ENCODE measurements around the gene MRAP2. TPM values are rescaled to one million over a fixed set of nuclear protein-coding genes. Genes with fewer than 3 reads are reported as not detected.

The MRAP2 gene
- total and polyA plus RNA-seq, 8 donors, result 0.76 to 10.9 (median 5.8) TPM

DNA sequence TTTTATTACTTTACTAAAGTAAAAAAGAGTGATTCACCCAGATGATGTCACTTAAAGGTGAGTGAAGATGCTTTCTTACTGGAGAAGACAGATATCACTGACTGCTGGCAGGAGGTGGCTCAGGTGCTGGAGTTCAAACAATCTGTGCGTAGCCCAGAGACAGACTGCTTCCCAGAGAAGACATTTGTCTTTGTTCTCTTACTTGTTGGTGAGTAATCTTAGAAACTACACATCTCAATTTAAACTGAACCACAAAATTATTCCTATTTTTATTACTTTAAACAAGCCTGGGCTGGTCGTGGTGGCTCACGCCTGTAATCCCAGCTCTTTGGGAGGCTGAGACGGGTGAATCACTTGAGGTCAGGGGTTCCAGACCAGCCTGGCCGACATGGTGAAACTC is 101.7 kb downstream of the MRAP2 start:
- intact Hi-C loops (cut with DNase I), result no loop called here
- H3K27me3 ChIP-seq, result no peaks in the 10 kb centered on the region

DNA sequence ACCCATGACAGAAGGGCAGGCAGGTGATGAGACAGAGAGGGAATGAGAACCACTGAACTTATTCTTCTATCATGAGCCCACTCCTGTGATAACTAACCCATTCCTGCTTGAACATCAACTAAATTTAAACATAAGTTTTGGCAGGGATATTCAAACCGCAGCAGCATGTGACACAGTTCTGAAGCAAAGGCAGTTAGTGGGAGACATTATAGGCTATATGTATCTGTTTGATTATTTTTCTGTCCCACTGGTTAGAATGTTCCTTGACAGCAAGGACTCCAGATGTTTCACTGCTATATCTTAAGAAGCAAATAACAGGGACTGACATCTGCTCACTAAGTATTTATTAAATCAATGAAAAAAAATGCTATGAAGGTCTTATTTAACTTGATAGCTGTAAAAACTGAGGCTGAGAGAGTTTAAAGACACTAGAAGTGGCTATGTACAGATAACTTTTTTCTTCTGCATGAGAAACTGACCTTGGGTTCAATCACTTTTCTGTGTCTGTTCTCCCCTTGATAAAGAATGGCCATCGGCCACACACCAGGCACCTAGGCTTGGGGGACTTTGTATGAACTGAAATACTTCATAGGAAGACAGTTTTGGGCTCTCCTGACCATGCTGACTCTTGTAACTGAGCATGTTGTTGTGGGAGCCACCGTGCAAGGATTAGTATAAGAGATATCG is 102.9 kb downstream of the MRAP2 start:
- intact Hi-C loops (cut with DNase I), result no loop called here
- ATAC-seq, result no peak

More for the DNA sequence above, 101.7 kb downstream of the MRAP2 start:
- Histone ChIP-seq H3K36me3 (peaks cover 0 to 38% of the 10 kb centered on the region in 2 donors), H3K27ac (no peak overlapping the region), H3K4me1 (no peaks in the 10 kb centered on the region), H3K9me3 (peaks cover 0 to 12% of the 10 kb centered on the region in 2 donors), H3K4me3 (no peak overlapping the region)
- TF ChIP-seq, protein P1, sequence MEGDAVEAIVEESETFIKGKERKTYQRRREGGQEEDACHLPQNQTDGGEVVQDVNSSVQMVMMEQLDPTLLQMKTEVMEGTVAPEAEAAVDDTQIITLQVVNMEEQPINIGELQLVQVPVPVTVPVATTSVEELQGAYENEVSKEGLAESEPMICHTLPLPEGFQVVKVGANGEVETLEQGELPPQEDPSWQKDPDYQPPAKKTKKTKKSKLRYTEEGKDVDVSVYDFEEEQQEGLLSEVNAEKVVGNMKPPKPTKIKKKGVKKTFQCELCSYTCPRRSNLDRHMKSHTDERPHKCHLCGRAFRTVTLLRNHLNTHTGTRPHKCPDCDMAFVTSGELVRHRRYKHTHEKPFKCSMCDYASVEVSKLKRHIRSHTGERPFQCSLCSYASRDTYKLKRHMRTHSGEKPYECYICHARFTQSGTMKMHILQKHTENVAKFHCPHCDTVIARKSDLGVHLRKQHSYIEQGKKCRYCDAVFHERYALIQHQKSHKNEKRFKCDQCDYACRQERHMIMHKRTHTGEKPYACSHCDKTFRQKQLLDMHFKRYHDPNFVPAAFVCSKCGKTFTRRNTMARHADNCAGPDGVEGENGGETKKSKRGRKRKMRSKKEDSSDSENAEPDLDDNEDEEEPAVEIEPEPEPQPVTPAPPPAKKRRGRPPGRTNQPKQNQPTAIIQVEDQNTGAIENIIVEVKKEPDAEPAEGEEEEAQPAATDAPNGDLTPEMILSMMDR (IDR thresholded peaks at IDR 0.05), result no peak
- DNase-seq (no peak), ATAC-seq (no peak)

DNA sequence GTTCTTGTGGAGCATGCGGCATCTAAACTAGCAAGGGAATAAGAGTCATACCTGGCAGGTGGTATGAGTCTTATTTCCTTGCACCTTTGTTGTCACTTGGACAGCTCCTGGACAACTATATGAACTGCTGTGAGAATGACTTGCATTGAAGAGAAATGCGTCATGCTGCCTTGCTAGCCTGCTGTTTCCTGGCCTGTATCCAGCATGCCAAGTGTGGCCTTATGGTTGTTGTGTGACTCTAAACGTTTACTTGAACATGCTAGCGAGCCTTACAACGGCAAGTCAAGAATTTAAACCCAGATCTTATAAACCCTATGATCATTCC is 103.4 kb downstream of the MRAP2 start:
- intact Hi-C loops (cut with DNase I), result no loop called here
- ATAC-seq (no peak), DNase-seq (peak in 1 of 4 donors; percentile 19)
- Histone ChIP-seq H3K4me1 (no peaks in the 10 kb centered on the region), H3K36me3 (peaks cover 0 to 45% of the 10 kb centered on the region in 2 donors), H3K27me3 (no peaks in the 10 kb centered on the region), H3K9me3 (peaks cover 0 to 12% of the 10 kb centered on the region in 2 donors), H3K27ac (no peak overlapping the region), H3K4me3 (no peak overlapping the region)
- TF ChIP-seq, protein P1 (IDR thresholded peaks at IDR 0.05), result no peak

More for the DNA sequence above, 102.9 kb downstream of the MRAP2 start:
- Histone ChIP-seq H3K4me1 (no peaks in the 10 kb centered on the region), H3K4me3 (no peak overlapping the region), H3K27me3 (no peaks in the 10 kb centered on the region), H3K27ac (no peak overlapping the region), H3K36me3 (peaks cover 0 to 45% of the 10 kb centered on the region in 2 donors), H3K9me3 (peaks cover 0 to 12% of the 10 kb centered on the region in 2 donors)
- TF ChIP-seq, protein P1 (IDR thresholded peaks at IDR 0.05), result no peak
- no peak for DNase-seq

DNA sequence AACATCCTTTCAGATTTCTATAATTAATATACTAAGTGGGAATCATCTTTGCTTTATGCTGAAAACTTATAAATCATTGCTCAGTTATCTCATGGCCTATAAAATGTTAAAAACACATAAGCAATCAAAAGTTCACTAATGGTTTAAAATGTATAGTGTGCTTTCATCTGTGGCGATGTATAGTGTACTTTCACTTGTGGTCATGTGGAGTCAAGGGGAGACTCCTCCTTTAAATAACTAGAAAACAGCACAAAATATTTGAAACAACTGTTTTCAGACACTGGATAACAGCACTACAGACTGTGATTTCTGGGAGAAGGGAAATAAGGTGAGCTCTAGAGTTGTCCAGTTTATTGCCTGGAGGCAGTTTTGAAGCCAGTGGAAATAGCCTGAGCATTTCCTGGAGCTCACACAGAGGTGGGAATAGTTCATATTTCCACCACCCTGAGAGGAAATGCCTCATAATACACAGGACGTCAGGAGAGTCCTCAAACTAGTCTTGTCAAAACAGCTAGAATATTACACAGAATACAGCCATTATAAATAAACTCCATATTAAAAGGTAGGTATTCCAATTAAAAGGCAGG is 104.5 kb downstream of the MRAP2 start:
- Histone ChIP-seq H3K27me3 (no peaks in the 10 kb centered on the region), H3K27ac (no peak overlapping the region), H3K4me3 (no peak overlapping the region), H3K36me3 (peaks cover 0 to 39% of the 10 kb centered on the region in 2 donors), H3K9me3 (peaks cover 0 to 12% of the 10 kb centered on the region in 2 donors), H3K4me1 (no peaks in the 10 kb centered on the region)
- intact Hi-C loops (cut with DNase I), result no loop called here
- ATAC-seq, result no peak
- TF ChIP-seq, protein P1 (IDR thresholded peaks at IDR 0.05), result no peak
- peak in 1 of 4 donors; percentile 5 for DNase-seq

DNA sequence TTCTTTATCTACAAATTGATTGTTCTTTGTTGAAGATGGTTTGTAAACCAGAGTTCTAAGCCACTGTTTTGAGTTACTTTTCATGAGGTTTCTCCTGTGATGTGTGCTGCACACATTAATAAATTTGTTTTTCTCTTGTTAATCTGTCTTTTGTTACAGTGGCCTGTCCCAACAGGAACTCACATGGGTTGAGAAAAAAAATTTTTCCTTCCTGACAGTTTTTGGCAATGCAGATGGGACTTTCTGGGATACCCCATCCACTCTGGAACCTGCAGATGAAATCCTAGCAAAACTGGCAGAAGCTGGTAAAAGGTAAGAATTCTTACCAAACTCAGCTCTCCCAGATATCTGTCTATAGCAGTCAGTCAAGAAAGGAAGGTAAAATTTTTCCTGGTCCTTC is 105.7 kb downstream of the MRAP2 start:
- H3K4me1 ChIP-seq, result no peaks in the 10 kb centered on the region
- no peak overlapping the region for H3K27ac ChIP-seq
- intact Hi-C loops (cut with DNase I), result no loop called here
- peaks cover 0 to 32% of the 10 kb centered on the region in 2 donors for H3K36me3 ChIP-seq
- ATAC-seq (no peak), DNase-seq (no peak)
- no peaks in the 10 kb centered on the region for H3K27me3 ChIP-seq
- peaks cover 0 to under 1% of the 10 kb centered on the region in 2 donors for H3K9me3 ChIP-seq
- TF ChIP-seq, protein P1 (IDR thresholded peaks at IDR 0.05), result no peak
- no peak overlapping the region for H3K4me3 ChIP-seq

Other genes starting within 250 kb of the MRAP2 start
- gene RIPPLY2, start 180.4 kb upstream of the MRAP2 start, total RNA-seq, result not detected
- not detected for gene RIPPLY2, start 180.4 kb upstream of the MRAP2 start, polyA plus RNA-seq (ENCODE audit: insufficient read length in 6 of 6)
- gene CYB5R4, start 174.1 kb upstream of the MRAP2 start, total RNA-seq, result 10 to 100 TPM; 23.1 to 44.3 TPM
- 10 to 100 TPM in 5 of 6 donors, 1 to 10 TPM in 1; 9.0 to 15.0 (median 12.3) TPM for gene CYB5R4, start 174.1 kb upstream of the MRAP2 start, polyA plus RNA-seq (ENCODE audit: insufficient read length in 6 of 6)
- gene CEP162, start 193.9 kb downstream of the MRAP2 start, total RNA-seq, result 1 to 10 TPM; 9.7 to 9.9 TPM
- 10 to 100 TPM; 15.8 to 26.4 (median 21.7) TPM for gene CEP162, start 193.9 kb downstream of the MRAP2 start, polyA plus RNA-seq (ENCODE audit: insufficient read length in 6 of 6)